ENCODE data around the gene HOXA6. TPM values are rescaled to one million over a fixed set of nuclear protein-coding genes. Genes with fewer than 3 reads are reported as not detected.

HOXA6 gene
- total and polyA plus RNA-seq, 10 of the 15 experiments (the other 5 are each of a cell fraction or from before 2014, with no cell fraction given): 0.08 TPM; not detected in 9

DNA sequence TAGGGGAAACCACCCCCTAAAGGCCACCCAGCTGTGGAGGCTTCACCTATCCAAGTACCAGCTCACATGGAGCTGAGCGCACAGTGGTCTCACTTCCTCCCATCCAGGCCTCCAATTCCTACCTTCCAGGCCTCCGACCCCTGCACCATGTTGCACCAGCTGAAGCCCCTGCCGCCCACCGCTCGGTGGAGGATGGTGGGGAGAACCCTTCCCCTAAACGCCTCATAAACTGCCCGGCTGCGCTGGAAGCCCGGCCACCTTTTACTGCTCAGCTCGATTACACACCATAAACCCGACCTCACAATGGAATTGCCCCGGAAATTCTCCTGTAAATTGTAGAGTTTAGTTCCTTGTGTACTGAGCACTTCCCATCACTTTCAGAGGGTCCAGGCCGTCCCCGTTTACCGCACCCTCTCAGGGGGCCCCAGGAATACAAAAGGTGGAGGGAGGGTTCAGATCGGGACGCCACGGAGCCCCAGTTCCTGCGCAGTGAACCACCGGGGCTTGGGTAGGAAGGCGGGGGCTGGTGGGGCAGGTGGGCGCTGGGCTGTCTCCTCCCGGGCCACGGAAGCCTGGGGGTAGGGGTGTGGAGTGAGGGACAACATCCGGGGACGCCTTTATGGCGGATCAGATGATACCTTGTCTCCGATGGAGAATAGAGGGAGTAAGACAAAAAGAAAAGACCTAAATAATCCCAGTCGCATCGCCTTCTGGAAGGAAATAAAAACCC is 10.3 kb upstream of the HOXA6 start:
- ChIA-PET CTCF (interaction anchor here (0.8 to 3.1 kb wide), 3 partner anchors 304 to 475 kb away, joined by 3 to 21 read pairs (median 3); no protein-coding TSS in a partner anchor), POLR2A (no interaction called here), SMC1A (ENCODE audit: uncharacterized antibody, unreplicated experiment) (interaction anchor here (0.6 kb wide), 1 partner anchor 647 kb away, joined by 3 read pairs; no protein-coding TSS in a partner anchor), RAD21 (ENCODE audit: unreplicated experiment) (no interaction called here)
- Histone ChIP-seq H4K20me1 (ENCODE audit: control insufficient read depth, insufficient read depth) (no peaks in the 10 kb centered on the region), H3K9ac (ENCODE audit: control insufficient read depth, insufficient read depth, low read length) (no peak overlapping the region), H3K4me1 (ENCODE audit: control insufficient read depth, insufficient read depth, low read length) (no peaks in the 10 kb centered on the region), H3K4me3 (no peak overlapping the region), H3K79me2 (ENCODE audit: control insufficient read depth, insufficient read depth, low read length) (no peaks in the 10 kb centered on the region), H3K4me2 (ENCODE audit: control insufficient read depth, insufficient read depth) (no peak overlapping the region), H3K27ac (ENCODE audit: control insufficient read depth, insufficient read depth) (no peak overlapping the region), H3K9me3 (replicated peaks; ENCODE audit: control insufficient read depth, insufficient read depth, low read length) (no peaks in the 10 kb centered on the region; the same call in 2 of the 3 replicates), H3K27me3 (replicated peaks in 1 of 2; ENCODE audit: control insufficient read depth in 2 of 2, insufficient read depth in 2 of 2, low read length in 1 of 2) (peaks cover 19 to 48% of the 10 kb centered on the region in 2 experiments), H3K36me3 (ENCODE audit: control insufficient read depth in 2 of 2, insufficient read depth in 2 of 2, low read length in 1 of 2) (no peaks in the 10 kb centered on the region), H2AFZ (ENCODE audit: control insufficient read depth, low read depth, low read length) (no peak overlapping the region)
- BruUV-seq (replicated peaks): no TSS peak
- DNase-seq (ENCODE audit: low read depth, low spot score): no peak
- intact Hi-C loops (cut with micrococcal nuclease; ENCODE audit: unreplicated experiment) (no loop called here), in situ Hi-C loops (cut with MboI) (loop anchor here (5.0 to 25.0 kb wide), 3 partner anchors 791 to 1296 kb away; no protein-coding TSS in a partner anchor)
- 5% methylated on average over 23 of the region's 30 CpGs for WGBS (ENCODE audit: insufficient coverage, insufficient replicate concordance, low lambda C conversion rate, missing lambda C conversion rate)
- ATAC-seq: no peak
- FAIRE-seq: no peak
- TF ChIP-seq ZNF274 (IDR thresholded peaks at IDR 0.05; ENCODE audit: insufficient read depth, insufficient read length) (no peak), POLR2AphosphoS5 (IDR thresholded peaks at IDR 0.05; ENCODE audit: low read length) (no peak), IRF4 (IDR thresholded peaks at IDR 0.05; ENCODE audit: low read depth, low read length) (no peak), BACH1 (IDR thresholded peaks at IDR 0.05; ENCODE audit: borderline replicate concordance) (no peak), EGR1 (IDR thresholded peaks at IDR 0.05; ENCODE audit: borderline replicate concordance in 1 of 2, low read depth in 2 of 2, low read length in 2 of 2) (no peak), BHLHE40 (IDR thresholded peaks at IDR 0.05; ENCODE audit: borderline replicate concordance in 1 of 2, low read depth in 2 of 2, low read length in 1 of 2) (no peak)
- TF ChIP-seq, protein P1, sequence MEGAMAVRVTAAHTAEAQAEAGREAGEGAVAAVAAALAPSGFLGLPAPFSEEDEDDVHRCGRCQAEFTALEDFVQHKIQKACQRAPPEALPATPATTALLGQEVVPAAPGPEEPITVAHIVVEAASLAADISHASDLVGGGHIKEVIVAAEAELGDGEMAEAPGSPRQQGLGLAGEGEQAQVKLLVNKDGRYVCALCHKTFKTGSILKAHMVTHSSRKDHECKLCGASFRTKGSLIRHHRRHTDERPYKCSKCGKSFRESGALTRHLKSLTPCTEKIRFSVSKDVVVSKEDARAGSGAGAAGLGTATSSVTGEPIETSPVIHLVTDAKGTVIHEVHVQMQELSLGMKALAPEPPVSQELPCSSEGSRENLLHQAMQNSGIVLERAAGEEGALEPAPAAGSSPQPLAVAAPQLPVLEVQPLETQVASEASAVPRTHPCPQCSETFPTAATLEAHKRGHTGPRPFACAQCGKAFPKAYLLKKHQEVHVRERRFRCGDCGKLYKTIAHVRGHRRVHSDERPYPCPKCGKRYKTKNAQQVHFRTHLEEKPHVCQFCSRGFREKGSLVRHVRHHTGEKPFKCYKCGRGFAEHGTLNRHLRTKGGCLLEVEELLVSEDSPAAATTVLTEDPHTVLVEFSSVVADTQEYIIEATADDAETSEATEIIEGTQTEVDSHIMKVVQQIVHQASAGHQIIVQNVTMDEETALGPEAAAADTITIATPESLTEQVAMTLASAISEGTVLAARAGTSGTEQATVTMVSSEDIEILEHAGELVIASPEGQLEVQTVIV (IDR thresholded peaks at IDR 0.05; ENCODE audit: borderline replicate concordance, partially characterized antibody): no peak
- TF ChIP-seq, protein P2, sequence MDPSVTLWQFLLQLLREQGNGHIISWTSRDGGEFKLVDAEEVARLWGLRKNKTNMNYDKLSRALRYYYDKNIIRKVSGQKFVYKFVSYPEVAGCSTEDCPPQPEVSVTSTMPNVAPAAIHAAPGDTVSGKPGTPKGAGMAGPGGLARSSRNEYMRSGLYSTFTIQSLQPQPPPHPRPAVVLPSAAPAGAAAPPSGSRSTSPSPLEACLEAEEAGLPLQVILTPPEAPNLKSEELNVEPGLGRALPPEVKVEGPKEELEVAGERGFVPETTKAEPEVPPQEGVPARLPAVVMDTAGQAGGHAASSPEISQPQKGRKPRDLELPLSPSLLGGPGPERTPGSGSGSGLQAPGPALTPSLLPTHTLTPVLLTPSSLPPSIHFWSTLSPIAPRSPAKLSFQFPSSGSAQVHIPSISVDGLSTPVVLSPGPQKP (IDR thresholded peaks at IDR 0.05; ENCODE audit: low read depth, low read length): no peak

All from GM12878 (cell line).